HG02943 (cell line): Measurements from ENCODE around the gene RAB27A.
"Not testable (repeated sequence)": the region's sequence is repeated elsewhere in the genome, so short reads cannot be mapped to it uniquely, and the experiment has no call there.

ENCODE experiments used
- ATAC-seq: cut with Tn5 transposase; IDR thresholded peaks from one replicate; pipeline ENCODE4 v1.9.1; 2021; ENCODE audit warnings: mild to moderate bottlenecking, low read depth, moderate library complexity; ENCODE audit not compliant: unreplicated experiment

Gene RAB27A

DNA sequence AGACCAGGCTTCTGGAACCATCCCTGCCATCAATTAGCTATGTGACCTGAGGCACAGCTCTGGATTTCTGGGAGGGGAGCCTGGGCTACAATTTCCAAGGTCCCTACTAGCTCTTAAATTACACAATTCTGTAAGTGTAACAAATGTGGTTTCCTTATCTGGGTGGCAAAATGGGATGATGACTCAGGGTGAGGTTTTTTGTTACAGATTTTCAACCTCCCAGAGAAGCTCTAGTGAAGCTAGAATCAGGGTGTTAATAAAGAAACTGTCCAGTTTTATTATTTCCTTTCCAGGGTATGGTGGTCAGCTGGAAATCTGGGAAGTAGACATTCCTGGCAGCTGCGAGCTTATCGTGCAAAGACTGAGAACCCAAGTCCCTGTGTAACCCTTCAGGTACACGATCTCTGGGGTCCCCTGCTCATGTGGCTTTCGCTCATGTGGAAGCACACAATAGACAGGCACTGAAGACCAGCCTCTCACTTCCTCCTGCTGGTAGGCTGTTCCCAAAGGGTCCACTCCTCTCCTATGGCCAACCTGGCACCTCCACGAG is 7.3 kb downstream of the RAB27A start:
- ATAC-seq = no peak

- ATAC-seq = no peak
These were observed 7.9 kb downstream of the RAB27A start for GRCh38 chr15:55281517-55282228.

DNA sequence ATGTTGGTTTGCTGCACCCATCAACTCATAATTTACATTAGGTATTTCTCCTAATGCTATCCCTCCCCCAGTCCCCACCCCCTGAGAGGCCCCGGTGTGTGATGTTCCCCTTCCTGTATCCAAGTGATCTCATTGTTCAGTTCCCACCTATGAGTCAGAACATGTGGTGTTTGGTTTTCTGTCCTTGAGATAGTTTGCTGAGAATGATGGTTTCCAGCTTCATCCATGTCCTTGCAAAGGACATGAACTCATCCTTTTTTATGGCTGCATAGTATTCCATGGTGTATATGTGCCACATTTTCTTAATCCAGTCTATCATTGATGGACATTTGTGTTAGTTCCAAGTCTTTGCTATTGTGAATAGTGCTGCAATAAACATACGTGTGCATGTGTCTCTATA is 9.0 kb downstream of the RAB27A start:
- ATAC-seq = not testable (repeated sequence)

GRCh38 chr15:55279746-55280351 is 9.8 kb downstream of the RAB27A start:
- ATAC-seq = peak; percentile 85

DNA sequence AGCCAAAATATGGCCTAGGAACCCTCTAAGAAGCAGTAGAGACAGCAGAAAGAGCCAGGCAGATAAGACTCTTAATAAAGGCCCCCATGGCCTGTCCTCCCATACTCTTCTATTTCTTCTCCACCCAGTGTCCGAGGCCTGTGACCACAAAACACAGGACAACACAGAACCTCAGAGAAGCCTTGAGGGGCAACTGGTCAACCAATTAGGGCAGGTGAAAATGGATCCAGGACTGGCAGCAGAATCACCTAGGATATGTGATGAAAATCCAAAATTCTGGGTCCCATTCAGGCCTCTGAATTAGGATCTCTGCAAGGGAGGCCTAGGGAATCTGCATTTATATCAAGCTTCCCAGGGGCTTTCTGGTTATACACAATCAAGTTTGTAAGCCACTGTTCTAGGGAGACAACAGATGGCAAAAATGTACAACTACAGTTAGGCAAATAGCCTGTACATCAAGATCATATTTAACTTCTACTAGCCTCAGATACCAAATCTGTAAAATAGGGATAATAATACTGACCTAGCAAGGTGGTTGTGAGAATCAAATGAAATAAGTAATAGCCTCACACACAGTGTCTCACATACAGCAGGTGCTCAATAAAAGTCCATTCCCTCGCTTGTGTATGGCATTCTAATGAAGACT is 10.4 kb downstream of the RAB27A start:
- no peak for ATAC-seq

DNA sequence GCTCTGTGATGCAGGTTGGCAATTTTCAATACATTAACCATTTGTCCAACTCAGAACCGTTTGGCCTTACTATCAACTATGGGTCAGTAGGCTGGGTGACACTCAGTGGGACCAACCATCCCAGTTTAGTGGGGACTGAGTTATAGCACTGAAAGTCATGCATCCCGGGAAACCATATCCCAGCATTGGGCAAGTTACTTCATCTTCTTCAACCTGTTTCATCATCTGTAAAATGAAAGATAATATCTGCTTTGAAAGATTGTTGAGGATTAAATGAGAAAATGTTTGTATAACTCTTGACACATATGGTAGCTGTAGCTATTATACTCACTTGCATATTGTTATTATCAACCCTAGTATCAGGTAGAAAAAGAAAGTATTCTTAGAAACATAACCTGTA is 11.9 kb downstream of the RAB27A start:
- ATAC-seq = no peak

GRCh38 chr15:55277116-55277564 is 12.5 kb downstream of the RAB27A start:
- peak; percentile 41 for ATAC-seq

- no peak for ATAC-seq
These were observed 13.3 kb downstream of the RAB27A start for GRCh38 chr15:55276324-55276723.

DNA sequence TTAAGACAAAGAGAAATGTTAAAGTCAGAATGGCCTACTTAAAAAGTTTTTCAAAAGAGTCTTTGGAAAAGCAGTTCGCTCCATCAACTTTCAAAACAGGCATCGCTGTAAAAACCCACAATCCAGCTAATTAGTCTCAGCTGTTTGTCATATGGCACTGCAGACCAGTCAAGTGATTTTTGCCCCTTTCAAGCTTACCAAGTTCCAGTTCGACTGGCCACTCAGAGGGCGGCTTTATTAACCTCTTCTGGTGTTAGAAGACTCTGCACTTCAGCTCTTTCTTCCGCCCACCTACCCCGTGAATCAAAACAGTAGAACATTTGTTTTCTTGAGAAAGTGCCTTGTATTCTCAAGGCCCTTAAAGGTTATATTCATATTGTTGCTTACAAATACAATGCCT is 19.3 kb downstream of the RAB27A start:
- no peak for ATAC-seq

- ATAC-seq = no peak
These were observed 21.4 kb downstream of the RAB27A start for GRCh38 chr15:55268176-55268695.

GRCh38 chr15:55267401-55268175 is 22.0 kb downstream of the RAB27A start:
- peak; percentile 94 for ATAC-seq

GRCh38 chr15:55266547-55266946 is 23.1 kb downstream of the RAB27A start:
- no peak for ATAC-seq

DNA sequence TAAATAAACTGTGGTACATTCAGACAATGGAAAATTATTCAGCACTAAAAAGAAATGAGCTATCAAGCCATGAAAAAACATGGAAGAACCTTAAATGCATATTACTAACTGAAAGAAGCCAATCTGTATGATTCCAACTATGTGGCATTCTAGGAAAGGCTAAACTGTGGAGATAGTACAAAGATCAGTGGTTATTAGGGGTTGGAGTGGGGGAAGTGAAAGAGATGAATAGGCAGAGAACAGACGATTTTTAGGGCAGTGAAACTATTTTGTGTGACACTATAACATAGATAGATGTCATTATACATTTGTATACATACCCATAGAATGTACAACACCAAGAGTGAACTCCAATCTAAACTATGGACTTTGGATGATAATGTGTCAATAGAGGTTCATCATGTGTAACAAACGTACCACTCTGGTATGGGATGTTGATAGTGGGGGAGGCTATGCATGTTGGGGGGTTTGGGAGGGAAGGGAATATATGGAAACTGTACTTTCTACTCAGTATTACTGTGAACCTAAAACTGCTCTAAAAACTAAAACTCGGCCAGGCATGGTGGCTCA is 29.0 kb downstream of the RAB27A start:
- ATAC-seq = no peak

- no peak for ATAC-seq
These were observed 31.7 kb downstream of the RAB27A start for GRCh38 chr15:55257938-55258337.

- ATAC-seq = no peak
These were observed 32.5 kb downstream of the RAB27A start for GRCh38 chr15:55257012-55257670.

- ATAC-seq = no peak
These were observed 33.2 kb downstream of the RAB27A start for GRCh38 chr15:55256281-55257011.

GRCh38 chr15:55255714-55256113 is 33.9 kb downstream of the RAB27A start:
- no peak for ATAC-seq

- ATAC-seq = no peak
These were observed 34.5 kb downstream of the RAB27A start for GRCh38 chr15:55254916-55255679.
